ENCODE measurements around the gene GNAI3.
A peak's percentile ranks its signal among the peaks of the same experiment; 100 is the strongest.
"Not testable (repeated sequence)": the region's sequence is repeated elsewhere in the genome, so short reads cannot be mapped to it uniquely, and the experiment has no call there.

GNAI3 gene

GRCh38 chr1:109639063-109639840 lies 90.8 kb downstream of the GNAI3 start:
- no peak for DNase-seq (ENCODE audit: low spot score)

GRCh38 chr1:109639841-109640184 lies 91.4 kb downstream of the GNAI3 start:
- no peak for DNase-seq (ENCODE audit: low spot score)

- DNase-seq (ENCODE audit: low spot score): peak; percentile 69
Measured at GRCh38 chr1:109640285-109640865, 92.0 kb downstream of the GNAI3 start.

- no peak for DNase-seq (ENCODE audit: low spot score)
Measured at GRCh38 chr1:109641078-109641740, 92.8 kb downstream of the GNAI3 start.

GRCh38 chr1:109641861-109642260 lies 93.4 kb downstream of the GNAI3 start:
- DNase-seq (ENCODE audit: low spot score): no peak

GRCh38 chr1:109642626-109643025 lies 94.2 kb downstream of the GNAI3 start:
- no peak for DNase-seq (ENCODE audit: low spot score)

GRCh38 chr1:109643385-109644230 lies 95.2 kb downstream of the GNAI3 start:
- DNase-seq (ENCODE audit: low spot score): peak; percentile 85

- DNase-seq (ENCODE audit: low spot score): no peak
Measured at GRCh38 chr1:109644670-109645069, 96.3 kb downstream of the GNAI3 start.

- no peak for DNase-seq (ENCODE audit: low spot score)
Measured at GRCh38 chr1:109649491-109649914, 101.1 kb downstream of the GNAI3 start.

GRCh38 chr1:109650609-109651008 lies 102.2 kb downstream of the GNAI3 start:
- DNase-seq (ENCODE audit: low spot score): no peak

- peak; percentile 19 for DNase-seq (ENCODE audit: low spot score)
Measured at GRCh38 chr1:109652402-109652801, 104.0 kb downstream of the GNAI3 start.

- no peak for DNase-seq (ENCODE audit: low spot score)
Measured at GRCh38 chr1:109653306-109653705, 104.9 kb downstream of the GNAI3 start.

GRCh38 chr1:109654519-109654918 lies 106.1 kb downstream of the GNAI3 start:
- DNase-seq (ENCODE audit: low spot score): no peak

- peak; percentile 79 for DNase-seq (ENCODE audit: low spot score)
Measured at GRCh38 chr1:109655615-109656519, 107.5 kb downstream of the GNAI3 start, which contains the start of gene GSTM4. TSS of gene GSTM4 (plus strand) at chr1:109656099. CDS start at chr1:109656390, 291 bp downstream.

- DNase-seq (ENCODE audit: low spot score): no peak
Measured at GRCh38 chr1:109657395-109657794, 109.0 kb downstream of the GNAI3 start.

GRCh38 chr1:109657970-109658369 lies 109.6 kb downstream of the GNAI3 start:
- DNase-seq (ENCODE audit: low spot score): no peak

- DNase-seq (ENCODE audit: low spot score): no peak
Measured at GRCh38 chr1:109658533-109659042, 110.2 kb downstream of the GNAI3 start.

- no peak for DNase-seq (ENCODE audit: low spot score)
Measured at GRCh38 chr1:109659145-109659544, 110.7 kb downstream of the GNAI3 start.

- DNase-seq (ENCODE audit: low spot score): no peak
Measured at GRCh38 chr1:109659997-109660690, 111.7 kb downstream of the GNAI3 start.

GRCh38 chr1:109660691-109661026 lies 112.2 kb downstream of the GNAI3 start:
- DNase-seq (ENCODE audit: low spot score): not testable (repeated sequence)
